Ishikawa (cell line): ENCODE results near the gene LAMB1.

Source experiments
- CEBPB ChIP-seq: IDR thresholded peaks from 2 replicates; pipeline ENCODE4 v1.6.1; 2012
- CREB1 ChIP-seq: IDR thresholded peaks from 2 replicates; pipeline ENCODE4 v1.6.1; 2012; ENCODE audit warnings: low read depth
- EP300 ChIP-seq: IDR thresholded peaks from 2 replicates; pipeline ENCODE4 v1.6.1; 2012; ENCODE audit warnings: borderline replicate concordance
- MAX ChIP-seq: IDR thresholded peaks from 2 replicates; pipeline ENCODE4 v1.6.1; 2012
- NFIC ChIP-seq: IDR thresholded peaks from 2 replicates; pipeline ENCODE4 v1.6.1; 2012
- REST ChIP-seq: IDR thresholded peaks from 2 replicates; pipeline ENCODE4 v1.6.1; 2012; ENCODE audit warnings: low read depth, mild to moderate bottlenecking
- TAF1 ChIP-seq: IDR thresholded peaks from 2 replicates; pipeline ENCODE4 v1.6.1; 2012; ENCODE audit warnings: low read depth, mild to moderate bottlenecking
- TEAD4 ChIP-seq: IDR thresholded peaks from 2 replicates; pipeline ENCODE4 v1.6.1; 2012

GRCh38 chr7:107964510-107964909 is 38.5 kb downstream of the LAMB1 start:
- no peak for TF ChIP-seq MAX
- TF ChIP-seq REST = no peak
- TF ChIP-seq TEAD4 = no peak
- TF ChIP-seq CEBPB = no peak
- no peak for TF ChIP-seq NFIC
- TF ChIP-seq EP300 = no peak
- no peak for TF ChIP-seq CREB1
- no peak for TF ChIP-seq TAF1
